Endothelial cell of umbilical vein (primary cell): ENCODE results near the gene IFNG-AS1. TPM values are rescaled to one million over a fixed set of nuclear protein-coding genes. Genes with fewer than 3 reads are reported as not detected.

Source experiments
- BruUV-seq: library from RNA; stranded (reverse); fragments of 400-500 nt; replicated peaks from 2 replicates; lab custom pipeline; 2021; lab: Mats Ljungman, UMichigan
- CTCF ChIA-PET: fragments of 300-600, 350-600 bp; sonication (Branson Sonifier 250); formaldehyde crosslinking; loops from one replicate; lab custom pipeline; 2021; ENCODE audit warnings: antibody characterized with exemption, inconsistent platforms; lab: Charles Lee
- POLR2A ChIA-PET: fragments of 300-600, 350-600 bp; sonication (Branson Sonifier 250); formaldehyde crosslinking; loops from one replicate; lab custom pipeline; 2021; ENCODE audit warnings: antibody characterized with exemption, inconsistent platforms; lab: Charles Lee
- DNase-seq: peaks from one replicate; pipeline ENCODE4 v3.0.0-alpha.2; 2011; ENCODE audit warnings: low read depth, low spot score
- FAIRE-seq: peaks from 2 replicates; lab custom pipeline; 2011; peaks lifted over from hg19 to GRCh38; lab: Jason Lieb, UNC
- H2AFZ ChIP-seq: 2 replicates; pipeline ENCODE4 v1.6.0; 2012; ENCODE audit warnings: low read depth, low read length, control low read depth, inconsistent platforms
- H3K27ac ChIP-seq: 2 replicates; pipeline ENCODE4 v1.5.1; 2011; ENCODE audit warnings: low read depth, mild to moderate bottlenecking, control low read depth, low read length, moderate library complexity; ENCODE audit not compliant: insufficient read depth
- H3K27me3 ChIP-seq, 2 experiments: 2 replicates each; pipeline versions ENCODE4 v1.6.0 to v1.6.1; 2011; ENCODE audit warnings: low read length in 2 of 2, mixed read lengths in 1 of 2; ENCODE audit not compliant: control insufficient read depth in 2 of 2, insufficient read depth in 2 of 2
- H3K36me3 ChIP-seq, 2 experiments: 2 replicates in 1 of 2; 3 replicates in 1 of 2; pipeline ENCODE4 v1.5.1; 2011; ENCODE audit warnings: low read length in 2 of 2, mild to moderate bottlenecking in 1 of 2, moderate library complexity in 1 of 2; ENCODE audit not compliant: control insufficient read depth in 2 of 2, insufficient read depth in 2 of 2; ENCODE audit errors: extremely low read depth in 1 of 2
- H3K4me1 ChIP-seq: 3 replicates; pipeline ENCODE4 v1.5.1; 2011; ENCODE audit warnings: mild to moderate bottlenecking, low read length; ENCODE audit not compliant: control insufficient read depth, insufficient read depth; ENCODE audit errors: extremely low read depth
- H3K4me2 ChIP-seq: 2 replicates; pipeline ENCODE4 v1.6.1; 2011; ENCODE audit warnings: low read length, control low read depth, mixed read lengths; ENCODE audit not compliant: insufficient read depth
- H3K4me3 ChIP-seq, 3 experiments: fragments of 200-600 bp in 1 of 3; sonication (generic), shearing (Covaris generic) in 1 of 3; replicated peaks in 1 of 3; 2 replicates each; pipeline ENCODE4 v1.5.1; 2011 to 2016; ENCODE audit warnings: control low read depth in 3 of 3, low read length in 3 of 3, mild to moderate bottlenecking in 2 of 3, inconsistent platforms in 1 of 3, low read depth in 1 of 3, moderate library complexity in 1 of 3; ENCODE audit not compliant: insufficient read depth in 1 of 3
- H3K79me2 ChIP-seq: 2 replicates; pipeline ENCODE4 v1.6.0; 2012; ENCODE audit warnings: low read length, inconsistent platforms; ENCODE audit not compliant: control insufficient read depth, insufficient read depth
- H3K9ac ChIP-seq: replicated peaks from 2 replicates; pipeline ENCODE3; 2011; ENCODE audit warnings: low read length, control low read depth; ENCODE audit not compliant: insufficient read depth; ENCODE audit errors: extremely low read depth
- H3K9me1 ChIP-seq: replicated peaks from 3 replicates; pipeline ENCODE4 v1.6.0; 2011; ENCODE audit warnings: mild to moderate bottlenecking, low read length; ENCODE audit not compliant: control insufficient read depth, insufficient read depth; ENCODE audit errors: extremely low read depth
- H3K9me3 ChIP-seq: replicated peaks from 2 replicates; pipeline ENCODE4 v1.5.1; 2012; ENCODE audit warnings: low read length, inconsistent platforms; ENCODE audit not compliant: control insufficient read depth, insufficient read depth
- H4K20me1 ChIP-seq: replicated peaks from 2 replicates; pipeline ENCODE3; 2011; ENCODE audit warnings: mild to moderate bottlenecking, low read length; ENCODE audit not compliant: control insufficient read depth, insufficient read depth; ENCODE audit errors: extremely low read depth
- CTCF ChIP-seq, 2 donors: IDR thresholded peaks; 1 replicate in 1 of 2; 2 replicates in 1 of 2; pipeline ENCODE4 v1.5.1; 2011; ENCODE audit warnings: low read length in 2 of 2, mild to moderate bottlenecking in 2 of 2, moderate library complexity in 2 of 2, control low read depth in 1 of 2, inconsistent platforms in 1 of 2, low read depth in 1 of 2; ENCODE audit not compliant: insufficient read depth in 1 of 2; ENCODE audit errors: extremely low read depth in 1 of 2
- MAX ChIP-seq: IDR thresholded peaks from 2 replicates; pipeline ENCODE4 v1.6.1; 2011; ENCODE audit not compliant: insufficient read depth, insufficient read length
- MYC ChIP-seq: IDR thresholded peaks from one replicate; pipeline ENCODE4 v1.6.1; 2011; ENCODE audit warnings: mild to moderate bottlenecking, low read depth, low read length
- POLR2A ChIP-seq: IDR thresholded peaks from 2 replicates; pipeline ENCODE4 v1.6.1; 2012; ENCODE audit warnings: low read depth, mild to moderate bottlenecking, control low read depth, low read length
- dilution Hi-C: fragments of 300-500 bp; cut with MboI; formaldehyde crosslinking; loops from one replicate; pipeline ENCODE4 v1.15.0; 2019; ENCODE audit warnings: low sequenced_read_pairs; ENCODE audit not compliant: extremely low pct_ligation_motif_present
- intact Hi-C: fragments of 100-400 bp; cut with micrococcal nuclease; formaldehyde crosslinking; loops from one replicate; pipeline ENCODE4 v1.10.0; 2022
- polyA plus RNA-seq, 4 experiments: library from polyadenylated mRNA; depleted of rRNA in 3 of 4; stranded (reverse) in 3 of 4; unstranded in 1 of 4; fragments of >200 nt; gene quantifications; 2 replicates each; pipeline versions ENCODE4 v1.2.1 to v1.2.3, GENCODE V29; 2011 to 2012; ENCODE audit warnings: missing spikeins in 1 of 4
- total RNA-seq: library from RNA; stranded (reverse); gene quantifications from 2 replicates; pipeline ENCODE4 v1.2.3, GENCODE V29; 2021

IFNG-AS1 gene
- total and polyA plus RNA-seq, 2 donors (not counting 3 experiments of a cell fraction or from before 2014, with no cell fraction given): not detected

GRCh38 chr12:68028647-68029046, 39.4 kb downstream of the IFNG-AS1 start:
- no peaks in the 10 kb centered on the region for H3K27me3 ChIP-seq

More at GRCh38 chr12:68028647-68029046, 39.4 kb downstream of the IFNG-AS1 start:
- no peaks in the 10 kb centered on the region for H3K9me1 ChIP-seq
- FAIRE-seq (no peak), DNase-seq (no peak)
- ChIA-PET CTCF (interaction anchor here (1.3 kb wide), 1 partner anchor 12 kb away, joined by 4 read pairs; no protein-coding TSS in a partner anchor), POLR2A (no interaction called here)
- dilution Hi-C loops: no loop called here
- H3K36me3 ChIP-seq: no peaks in the 10 kb centered on the region
- H2AFZ ChIP-seq: no peak overlapping the region
- no peak overlapping the region for H3K4me2 ChIP-seq
- no peak overlapping the region for H3K4me3 ChIP-seq
- no TSS peak for BruUV-seq
- no peaks in the 10 kb centered on the region for H3K79me2 ChIP-seq
- no peak overlapping the region for H3K9ac ChIP-seq
- intact Hi-C loops: no loop called here
- H3K4me1 ChIP-seq: no peaks in the 10 kb centered on the region
- no peaks in the 10 kb centered on the region for H4K20me1 ChIP-seq
- TF ChIP-seq CTCF (IDR thresholded peaks at IDR 0.05; ENCODE audit: extremely low read depth in 1 of 2, insufficient read depth in 1 of 2, low read depth in 1 of 2, low read length in 2 of 2) (no peak), MAX (no peak), POLR2A (no peak), MYC (no peak)
- no peak overlapping the region for H3K27ac ChIP-seq
- no peaks in the 10 kb centered on the region for H3K9me3 ChIP-seq
